ENCODE measurements around the gene HDAC8.
"Not testable (repeated sequence)": the region's sequence is repeated elsewhere in the genome, so short reads cannot be mapped to it uniquely, and the experiment has no call there.

HDAC8 gene

DNA sequence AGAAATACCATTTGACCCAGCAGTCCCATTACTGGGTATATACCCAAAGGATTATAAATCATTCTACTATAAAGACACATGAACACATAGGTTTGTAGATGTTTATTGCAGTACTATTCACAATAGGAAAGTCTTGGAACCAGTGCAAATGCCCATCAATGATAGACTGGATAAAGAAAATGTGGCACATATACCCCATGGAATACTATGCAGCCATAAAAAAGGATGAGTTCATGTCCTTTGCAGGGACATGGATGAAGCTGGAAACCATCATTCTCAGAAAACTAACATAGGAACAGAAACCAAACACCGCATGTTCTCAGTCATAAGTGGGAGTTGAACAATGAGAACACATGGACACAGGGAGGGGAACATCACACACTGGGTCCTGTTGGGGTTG, 123.6 kb downstream of the HDAC8 start:
- not testable (repeated sequence) for DNase-seq

DNA sequence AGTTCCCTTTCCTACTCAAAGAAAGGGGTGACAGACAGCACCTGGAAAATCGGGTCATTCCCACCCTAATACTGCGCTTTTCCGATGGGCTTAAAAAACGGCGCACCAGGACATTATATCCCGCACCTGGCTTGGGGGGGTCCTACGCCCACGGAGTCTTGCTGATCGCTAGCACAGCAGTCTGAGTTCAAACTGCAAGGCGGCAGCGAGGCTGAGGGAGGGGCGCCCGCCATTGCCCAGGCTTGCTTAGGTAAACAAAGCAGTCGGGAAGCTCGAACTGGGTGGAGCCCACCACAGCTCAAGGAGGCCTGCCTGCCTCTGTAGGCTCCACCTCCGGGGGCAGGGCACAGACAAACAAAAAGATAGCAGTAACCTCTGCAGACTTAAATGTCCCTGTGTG, 131.9 kb downstream of the HDAC8 start:
- not testable (repeated sequence) for DNase-seq

DNA sequence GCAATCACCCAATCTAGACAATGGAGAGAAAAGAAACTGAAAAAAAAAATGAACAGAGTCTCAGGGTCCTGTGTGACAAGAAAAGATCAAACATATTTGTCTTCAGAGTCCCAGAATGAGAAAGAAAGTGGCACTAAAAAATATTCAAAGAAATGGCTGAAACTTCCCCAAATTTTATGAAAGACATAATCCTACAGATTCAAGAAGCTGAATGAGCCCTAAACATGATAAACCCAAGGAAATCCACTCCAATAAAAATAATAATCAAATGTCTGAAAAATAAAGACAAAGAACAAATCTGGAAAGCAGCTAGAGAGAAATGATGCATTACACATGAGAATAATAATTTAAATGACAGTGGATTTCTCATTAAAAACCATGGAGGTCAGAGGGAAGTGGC, 136.6 kb downstream of the HDAC8 start:
- no peak for DNase-seq

DNA sequence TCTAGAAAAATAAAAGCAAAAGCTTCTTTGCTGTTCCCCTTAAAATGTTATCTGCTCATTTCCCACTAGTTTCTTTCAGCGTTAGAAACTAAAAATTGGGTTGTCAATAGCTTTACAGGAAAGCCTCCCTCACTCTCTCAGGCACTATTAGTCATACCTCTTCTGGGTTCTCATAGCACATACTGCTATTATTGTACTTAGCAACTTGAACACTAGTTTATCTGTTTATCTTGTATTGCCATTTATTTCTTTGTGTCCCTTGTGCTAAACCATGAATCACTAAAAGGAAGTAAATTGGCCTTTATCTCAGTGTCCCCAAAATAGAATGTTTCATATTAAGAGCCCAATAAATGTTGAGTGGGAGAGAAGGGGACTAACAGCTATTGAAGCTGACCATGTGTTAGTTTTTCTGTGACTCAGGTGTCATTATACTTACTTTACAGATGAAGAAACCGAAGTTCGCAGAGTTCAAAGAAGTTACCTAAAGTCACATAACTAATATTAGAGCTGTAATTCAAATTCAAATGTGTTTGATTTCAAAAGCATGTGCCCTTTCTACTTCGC, 142.2 kb downstream of the HDAC8 start:
- DNase-seq: no peak

DNA sequence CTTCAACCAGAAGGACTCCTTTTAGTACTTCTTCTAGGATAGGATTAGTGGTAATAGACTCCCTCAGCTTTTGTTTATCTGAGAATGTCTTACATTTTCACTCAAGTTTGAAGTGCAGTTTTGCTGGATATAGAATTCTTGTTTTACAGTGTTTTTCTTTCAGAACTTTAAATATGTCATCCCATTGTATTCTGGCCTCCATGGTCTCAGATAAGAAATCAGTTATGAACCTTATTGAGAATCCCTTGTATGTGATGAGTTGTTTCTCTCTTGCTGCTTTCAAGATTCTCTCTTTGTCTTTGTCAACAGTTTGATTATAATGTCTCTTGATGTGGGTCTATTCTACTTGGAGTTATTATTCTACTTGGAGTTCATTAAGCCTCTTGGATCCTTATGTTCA, 150.8 kb downstream of the HDAC8 start:
- no peak for DNase-seq

- DNase-seq: no peak
These were observed 162.7 kb downstream of the HDAC8 start for GRCh38 chrX:72409993-72410392.

GRCh38 chrX:72408885-72409284, 163.8 kb downstream of the HDAC8 start:
- no peak for DNase-seq

- DNase-seq: not testable (repeated sequence)
These were observed 167.5 kb downstream of the HDAC8 start for GRCh38 chrX:72405136-72405535.

GRCh38 chrX:72402614-72403013, 170.0 kb downstream of the HDAC8 start:
- DNase-seq: no peak

DNA sequence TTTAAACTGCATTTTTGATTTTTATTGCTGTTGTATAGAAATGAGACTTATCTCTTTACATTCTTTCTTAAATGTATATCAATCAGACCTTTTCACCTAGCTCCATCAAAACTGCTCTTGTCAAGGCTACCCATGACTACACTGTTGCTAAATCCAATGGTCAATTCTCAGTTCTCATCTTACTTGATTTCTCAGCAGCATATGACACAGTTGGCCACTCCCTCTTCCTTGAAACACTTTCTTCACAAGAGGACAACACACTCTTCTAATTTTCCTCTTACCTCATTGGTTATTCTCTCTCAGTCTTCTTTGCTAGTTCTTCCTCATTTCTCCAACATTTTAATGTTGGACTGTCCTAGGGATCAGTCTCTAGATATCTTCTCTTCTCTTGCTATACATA, 172.8 kb downstream of the HDAC8 start:
- no peak for DNase-seq

- DNase-seq: no peak
These were observed 176.5 kb downstream of the HDAC8 start for GRCh38 chrX:72396117-72396516.

DNA sequence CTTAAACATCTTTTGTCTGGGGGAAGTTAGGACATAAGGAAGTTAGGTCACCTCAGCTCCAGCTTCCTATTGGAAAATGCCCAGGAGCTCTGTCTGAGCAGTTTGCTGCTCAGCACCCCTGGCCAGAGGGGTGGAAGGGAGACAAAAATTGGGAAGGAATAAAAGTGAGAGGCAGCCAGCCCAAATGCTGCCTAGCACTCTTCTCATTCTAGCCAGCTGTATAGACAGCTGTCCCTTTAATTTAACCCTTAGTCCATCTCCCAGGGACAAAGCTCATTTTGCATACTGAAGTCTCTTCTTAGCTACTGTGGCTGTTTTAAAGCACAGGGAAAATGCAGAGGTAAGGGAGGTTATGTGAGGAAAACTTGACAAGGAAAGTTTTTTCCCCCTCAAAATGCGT, 177.4 kb downstream of the HDAC8 start:
- no peak for DNase-seq

GRCh38 chrX:72394518-72395170, 178.0 kb downstream of the HDAC8 start:
- DNase-seq: no peak

- no peak for DNase-seq
These were observed 178.7 kb downstream of the HDAC8 start for GRCh38 chrX:72393836-72394517.

- no peak for DNase-seq
These were observed 179.5 kb downstream of the HDAC8 start for GRCh38 chrX:72392816-72393800.

- DNase-seq: no peak
These were observed 180.6 kb downstream of the HDAC8 start for GRCh38 chrX:72392042-72392441.

- DNase-seq: no peak
These were observed 185.4 kb downstream of the HDAC8 start for GRCh38 chrX:72387247-72387646.

GRCh38 chrX:72382202-72382595, 190.4 kb downstream of the HDAC8 start:
- no peak for DNase-seq

- DNase-seq: no peak
These were observed 191.0 kb downstream of the HDAC8 start for GRCh38 chrX:72381439-72382201.

- DNase-seq: no peak
These were observed 196.5 kb downstream of the HDAC8 start for GRCh38 chrX:72376124-72376523.

GRCh38 chrX:72373136-72373535, 199.5 kb downstream of the HDAC8 start:
- DNase-seq: no peak

DNA sequence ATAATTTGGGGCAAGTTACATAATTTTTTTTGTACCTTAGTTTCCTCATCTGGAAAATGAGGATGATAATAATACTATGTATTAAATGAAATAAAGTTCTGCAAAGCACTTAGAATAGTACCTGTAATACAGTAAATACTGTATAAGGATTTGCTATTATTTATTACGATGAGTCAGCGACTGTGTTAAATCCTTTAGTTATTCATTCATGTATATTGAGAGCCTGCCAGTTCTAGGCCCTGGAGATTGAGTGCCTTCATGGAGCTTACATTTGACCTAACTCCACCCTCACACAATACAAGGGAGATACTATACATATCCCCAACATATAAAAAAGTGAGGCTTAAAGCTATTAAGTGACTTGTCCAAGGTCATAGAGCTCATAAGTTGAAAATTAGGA, 199.9 kb downstream of the HDAC8 start:
- DNase-seq: no peak

GRCh38 chrX:72371405-72371804, 201.2 kb downstream of the HDAC8 start:
- no peak for DNase-seq
